Measurements from ENCODE around the gene TAF4.

DNA sequence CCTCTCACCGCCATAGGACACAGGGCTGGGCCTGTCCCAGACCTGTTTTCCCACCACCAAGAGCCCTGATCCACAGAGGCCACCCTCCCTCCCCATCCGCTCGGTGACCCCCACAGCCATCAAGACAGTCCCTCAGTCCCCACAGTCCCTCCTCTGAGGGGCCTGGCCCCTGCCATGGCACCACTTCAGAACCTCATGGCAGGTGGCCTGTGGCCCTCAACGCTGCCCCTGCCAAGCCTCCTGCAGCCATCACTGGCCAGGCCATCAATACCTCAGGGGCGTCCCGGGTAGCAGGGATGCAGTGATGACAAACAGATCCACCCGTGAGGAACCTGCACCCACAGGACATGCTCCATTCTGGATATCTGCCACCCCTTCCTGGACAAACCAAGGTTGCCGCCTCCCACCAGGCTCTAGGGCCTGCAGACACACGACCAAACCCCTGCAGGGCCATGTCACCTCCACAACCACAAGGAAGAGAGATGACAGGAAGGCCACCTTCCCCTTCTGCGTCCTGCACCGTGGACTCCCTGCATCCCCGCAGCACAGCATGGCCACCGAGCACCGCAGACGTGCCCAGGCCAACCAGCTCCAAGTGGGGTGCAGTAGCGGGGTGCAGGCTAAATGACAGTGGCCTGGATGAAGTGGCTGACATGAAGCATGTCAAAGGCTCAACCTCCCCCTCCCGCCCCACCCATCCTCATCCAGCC is 14.0 kb downstream of the TAF4 start:
- TF ChIP-seq CTCF (IDR thresholded peaks at IDR 0.05) (no peak), POLR2AphosphoS5 (IDR thresholded peaks at IDR 0.05) (no peak), POLR2A (IDR thresholded peaks at IDR 0.05) (no peak), EP300 (IDR thresholded peaks at IDR 0.05) (no peak)
